ENCODE measurements around the gene ADRA1B. TPM values are rescaled to one million over a fixed set of nuclear protein-coding genes. Genes with fewer than 3 reads are reported as not detected.

Gene ADRA1B
- total RNA-seq, 1 donor from 2014 or later, result 0.66 TPM

DNA sequence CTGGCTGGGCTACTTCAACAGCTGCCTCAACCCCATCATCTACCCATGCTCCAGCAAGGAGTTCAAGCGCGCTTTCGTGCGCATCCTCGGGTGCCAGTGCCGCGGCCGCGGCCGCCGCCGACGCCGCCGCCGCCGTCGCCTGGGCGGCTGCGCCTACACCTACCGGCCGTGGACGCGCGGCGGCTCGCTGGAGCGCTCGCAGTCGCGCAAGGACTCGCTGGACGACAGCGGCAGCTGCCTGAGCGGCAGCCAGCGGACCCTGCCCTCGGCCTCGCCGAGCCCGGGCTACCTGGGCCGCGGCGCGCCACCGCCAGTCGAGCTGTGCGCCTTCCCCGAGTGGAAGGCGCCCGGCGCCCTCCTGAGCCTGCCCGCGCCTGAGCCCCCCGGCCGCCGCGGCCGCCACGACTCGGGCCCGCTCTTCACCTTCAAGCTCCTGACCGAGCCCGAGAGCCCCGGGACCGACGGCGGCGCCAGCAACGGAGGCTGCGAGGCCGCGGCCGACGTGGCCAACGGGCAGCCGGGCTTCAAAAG is 55.7 kb downstream of the ADRA1B start:
- Mint-ChIP-seq H3K4me3 (ENCODE audit: unreplicated experiment) (no peak overlapping the region), H3K27ac (ENCODE audit: unreplicated experiment) (no peak overlapping the region)
- peak; percentile 54 for DNase-seq

DNA sequence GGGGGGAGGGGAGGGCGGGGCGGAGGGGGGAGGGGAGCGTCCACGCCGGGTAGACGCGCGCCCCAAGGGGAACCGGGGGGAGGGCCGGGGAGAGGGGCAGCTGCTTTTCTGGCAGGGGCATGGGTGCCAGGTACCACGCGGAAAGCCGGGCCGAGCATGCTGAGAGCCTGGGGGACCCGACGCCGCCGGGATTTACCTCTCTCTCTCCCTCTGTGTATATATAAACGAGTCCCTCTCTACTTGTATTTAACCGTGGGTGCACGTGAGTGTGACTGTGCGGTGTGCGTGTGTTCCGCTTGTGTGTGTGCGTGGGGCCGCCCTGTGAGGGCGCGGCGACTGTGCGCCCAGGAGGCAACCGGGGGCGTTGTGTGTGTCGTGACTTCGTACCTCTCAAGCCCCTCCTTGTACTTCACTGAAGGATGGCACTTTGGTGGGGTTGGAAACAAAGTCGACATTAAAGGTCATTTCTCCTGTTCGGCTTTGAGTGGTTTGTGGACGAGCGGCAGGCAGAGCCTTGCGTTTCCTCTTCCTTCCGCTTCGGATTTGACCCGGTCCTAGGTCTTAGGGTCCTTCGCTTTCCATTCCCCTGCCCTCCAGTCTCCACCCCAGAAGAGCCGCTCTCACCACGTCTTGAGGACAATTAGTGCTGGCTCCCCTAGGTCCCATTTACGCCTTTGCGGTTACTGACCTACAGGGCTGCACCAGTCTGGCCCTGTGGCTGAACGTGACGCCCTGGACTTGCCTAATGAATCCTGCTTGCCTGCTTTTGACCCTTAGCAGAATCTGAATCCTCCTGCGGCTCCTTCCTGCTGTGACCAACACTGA is 56.5 kb downstream of the ADRA1B start:
- H3K4me1 Mint-ChIP-seq (ENCODE audit: low read depth, unreplicated experiment), result no peaks in the 10 kb centered on the region
- no peak for DNase-seq
- peaks cover 24% of the 10 kb centered on the region for H3K27me3 Mint-ChIP-seq (ENCODE audit: unreplicated experiment)
- TF ChIP-seq, protein P1, sequence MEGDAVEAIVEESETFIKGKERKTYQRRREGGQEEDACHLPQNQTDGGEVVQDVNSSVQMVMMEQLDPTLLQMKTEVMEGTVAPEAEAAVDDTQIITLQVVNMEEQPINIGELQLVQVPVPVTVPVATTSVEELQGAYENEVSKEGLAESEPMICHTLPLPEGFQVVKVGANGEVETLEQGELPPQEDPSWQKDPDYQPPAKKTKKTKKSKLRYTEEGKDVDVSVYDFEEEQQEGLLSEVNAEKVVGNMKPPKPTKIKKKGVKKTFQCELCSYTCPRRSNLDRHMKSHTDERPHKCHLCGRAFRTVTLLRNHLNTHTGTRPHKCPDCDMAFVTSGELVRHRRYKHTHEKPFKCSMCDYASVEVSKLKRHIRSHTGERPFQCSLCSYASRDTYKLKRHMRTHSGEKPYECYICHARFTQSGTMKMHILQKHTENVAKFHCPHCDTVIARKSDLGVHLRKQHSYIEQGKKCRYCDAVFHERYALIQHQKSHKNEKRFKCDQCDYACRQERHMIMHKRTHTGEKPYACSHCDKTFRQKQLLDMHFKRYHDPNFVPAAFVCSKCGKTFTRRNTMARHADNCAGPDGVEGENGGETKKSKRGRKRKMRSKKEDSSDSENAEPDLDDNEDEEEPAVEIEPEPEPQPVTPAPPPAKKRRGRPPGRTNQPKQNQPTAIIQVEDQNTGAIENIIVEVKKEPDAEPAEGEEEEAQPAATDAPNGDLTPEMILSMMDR (IDR thresholded peaks at IDR 0.05; ENCODE audit: partially characterized antibody, unreplicated experiment), result no peak
- peaks cover 10% of the 10 kb centered on the region for H3K36me3 Mint-ChIP-seq (ENCODE audit: unreplicated experiment)
- H3K27ac Mint-ChIP-seq (ENCODE audit: unreplicated experiment), result no peak overlapping the region
- peak overlapping the region; percentile 87 for H3K4me3 Mint-ChIP-seq (ENCODE audit: unreplicated experiment)
- peaks cover 6% of the 10 kb centered on the region for H3K9me3 Mint-ChIP-seq (ENCODE audit: unreplicated experiment)

More for the DNA sequence above, 55.7 kb downstream of the ADRA1B start:
- Mint-ChIP-seq H3K36me3 (ENCODE audit: unreplicated experiment) (peaks cover 10% of the 10 kb centered on the region), H3K9me3 (ENCODE audit: unreplicated experiment) (peaks cover 6% of the 10 kb centered on the region), H3K27me3 (ENCODE audit: unreplicated experiment) (peaks cover 22% of the 10 kb centered on the region), H3K4me1 (ENCODE audit: low read depth, unreplicated experiment) (no peaks in the 10 kb centered on the region)
- TF ChIP-seq, protein P1 (IDR thresholded peaks at IDR 0.05; ENCODE audit: partially characterized antibody, unreplicated experiment), result no peak

DNA sequence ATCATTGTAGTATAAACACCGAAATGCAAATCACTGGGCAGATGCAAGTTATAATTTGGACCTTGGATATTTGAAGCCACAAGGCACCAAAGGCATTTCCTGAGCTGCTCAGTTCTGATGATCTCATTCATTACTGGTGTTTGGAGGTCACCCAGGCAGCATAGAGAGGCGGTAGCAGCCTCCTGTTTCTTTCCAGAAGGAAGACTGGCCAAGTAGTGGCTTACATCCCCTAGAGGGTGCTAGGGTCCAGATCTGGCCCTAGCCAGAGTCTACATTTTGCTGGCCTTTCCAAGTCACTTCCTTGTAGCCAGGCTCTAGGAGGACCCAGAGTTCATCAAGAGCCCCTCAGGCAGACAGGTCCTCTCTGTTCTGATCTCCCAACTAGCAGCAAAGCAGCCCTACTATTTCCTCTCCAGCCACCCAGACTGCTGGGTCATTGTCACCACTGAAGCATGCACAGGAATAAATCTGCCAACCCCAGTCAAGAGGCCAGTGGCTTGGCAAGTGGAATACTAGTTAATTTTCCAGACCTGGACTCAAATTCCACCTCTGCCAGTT is 59.3 kb downstream of the ADRA1B start:
- no peak for DNase-seq
- H3K27ac Mint-ChIP-seq (ENCODE audit: unreplicated experiment), result no peak overlapping the region
- TF ChIP-seq, protein P1 (IDR thresholded peaks at IDR 0.05; ENCODE audit: partially characterized antibody, unreplicated experiment), result no peak
- H3K4me1 Mint-ChIP-seq (ENCODE audit: low read depth, unreplicated experiment), result no peaks in the 10 kb centered on the region
- H3K9me3 Mint-ChIP-seq (ENCODE audit: unreplicated experiment), result peaks cover 6% of the 10 kb centered on the region
- peaks cover 10% of the 10 kb centered on the region for H3K36me3 Mint-ChIP-seq (ENCODE audit: unreplicated experiment)
- peaks cover 25% of the 10 kb centered on the region for H3K27me3 Mint-ChIP-seq (ENCODE audit: unreplicated experiment)
- H3K4me3 Mint-ChIP-seq (ENCODE audit: unreplicated experiment), result no peak overlapping the region

DNA sequence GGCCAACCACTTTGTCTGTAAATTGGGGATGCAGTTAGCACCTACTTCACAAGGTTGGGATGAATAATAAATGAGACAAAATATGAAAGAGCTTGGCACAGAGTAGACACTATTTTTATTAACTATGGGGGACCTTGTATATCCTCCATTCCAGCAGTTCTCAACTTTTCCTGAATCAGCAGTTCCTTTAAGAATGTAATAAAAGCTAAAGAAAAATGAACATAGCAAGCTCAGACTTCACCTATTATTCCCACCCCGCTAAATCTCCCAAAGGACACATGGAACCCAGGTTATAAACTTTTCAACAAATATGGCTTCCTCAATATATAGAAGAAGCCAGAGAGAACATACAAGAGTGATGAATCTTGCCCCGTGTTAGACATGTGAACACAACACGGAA is 60.6 kb downstream of the ADRA1B start:
- peaks cover 4% of the 10 kb centered on the region for H3K9me3 Mint-ChIP-seq (ENCODE audit: unreplicated experiment)
- peaks cover 18% of the 10 kb centered on the region for H3K27me3 Mint-ChIP-seq (ENCODE audit: unreplicated experiment)
- no peak overlapping the region for H3K4me3 Mint-ChIP-seq (ENCODE audit: unreplicated experiment)
- H3K36me3 Mint-ChIP-seq (ENCODE audit: unreplicated experiment), result peaks cover 5% of the 10 kb centered on the region
- no peak overlapping the region for H3K27ac Mint-ChIP-seq (ENCODE audit: unreplicated experiment)
- no peak for DNase-seq
- TF ChIP-seq, protein P1 (IDR thresholded peaks at IDR 0.05; ENCODE audit: partially characterized antibody, unreplicated experiment), result no peak
- no peaks in the 10 kb centered on the region for H3K4me1 Mint-ChIP-seq (ENCODE audit: low read depth, unreplicated experiment)

DNA sequence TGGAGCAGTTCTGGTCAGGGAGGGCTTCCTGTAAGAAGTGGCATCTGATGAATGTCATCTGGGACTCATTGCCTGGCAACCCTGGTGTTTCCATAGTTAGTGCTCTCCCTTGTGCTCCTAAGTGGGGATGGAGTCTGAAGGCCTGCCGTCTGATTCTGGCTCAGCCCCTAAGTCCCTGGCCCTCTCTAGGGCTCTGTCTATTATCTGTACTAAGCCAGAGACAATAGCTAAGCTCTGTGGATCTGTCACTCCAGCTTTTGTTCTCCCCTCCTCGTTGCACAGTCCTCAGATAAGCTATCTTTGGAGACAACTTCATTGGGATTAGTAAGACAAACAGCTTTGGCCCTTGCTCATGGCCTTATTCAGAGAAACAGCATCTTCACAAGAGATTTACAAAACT is 62.1 kb downstream of the ADRA1B start:
- no peaks in the 10 kb centered on the region for H3K4me1 Mint-ChIP-seq (ENCODE audit: low read depth, unreplicated experiment)
- TF ChIP-seq, protein P1 (IDR thresholded peaks at IDR 0.05; ENCODE audit: partially characterized antibody, unreplicated experiment), result no peak
- peaks cover 9% of the 10 kb centered on the region for H3K27me3 Mint-ChIP-seq (ENCODE audit: unreplicated experiment)
- peaks cover 5% of the 10 kb centered on the region for H3K36me3 Mint-ChIP-seq (ENCODE audit: unreplicated experiment)
- no peak overlapping the region for H3K27ac Mint-ChIP-seq (ENCODE audit: unreplicated experiment)
- H3K4me3 Mint-ChIP-seq (ENCODE audit: unreplicated experiment), result no peak overlapping the region
- no peak for DNase-seq
- H3K9me3 Mint-ChIP-seq (ENCODE audit: unreplicated experiment), result no peaks in the 10 kb centered on the region
